Peyer's patch (tissue), 4 donors: Measurements from ENCODE around the gene SUGP1.

Source experiments
- CTCF ChIP-seq, 6 experiments: fragments of 450-650 bp in 4 of 6; fragments of 200-600 bp in 2 of 6; sonication (generic) in 1 of 6; IDR thresholded peaks; one replicate each; pipeline ENCODE4 v1.5.1; 2017 to 2019; ENCODE audit warnings: antibody characterized with exemption in 6 of 6, mild to moderate bottlenecking in 3 of 6, moderate library complexity in 1 of 6
- POLR2A ChIP-seq, 2 donors: fragments of 450-650 bp; IDR thresholded peaks; one replicate each; pipeline ENCODE4 v1.5.1; 2017; ENCODE audit warnings: antibody characterized with exemption in 2 of 2, mild to moderate bottlenecking in 2 of 2, moderate library complexity in 2 of 2

GRCh38 chr19:19329126-19329525, 8.8 kb upstream of the SUGP1 start:
- TF ChIP-seq CTCF (IDR thresholded peaks at IDR 0.05) (no peak), POLR2A (IDR thresholded peaks at IDR 0.05) (no peak)
